MM.1S (cell line): Measurements from ENCODE around the gene SREBF1.

Experiments
- DNase-seq: peaks from one replicate; pipeline ENCODE4 v3.0.0-alpha.2; 2015
- H2AFZ ChIP-seq: fragments of 300-600 bp; sonication (generic); 2 replicates; pipeline ENCODE4 v1.6.0; 2016; ENCODE audit warnings: antibody characterized with exemption, low read length
- H3F3A ChIP-seq: fragments of 300-600 bp; sonication (generic); 2 replicates; pipeline ENCODE4 v1.6.1; 2016; ENCODE audit warnings: mild to moderate bottlenecking, antibody characterized with exemption, low read length, moderate library complexity, mixed read lengths; ENCODE audit not compliant: insufficient read depth
- H3K27ac ChIP-seq: fragments of 300-600 bp; sonication (generic); 2 replicates; pipeline ENCODE4 v1.5.1; 2016; ENCODE audit warnings: mild to moderate bottlenecking, low read length
- H3K27me3 ChIP-seq: fragments of 300-600 bp; sonication (generic); replicated peaks from 2 replicates; pipeline ENCODE4 v1.6.0; 2016; ENCODE audit warnings: low read length; ENCODE audit not compliant: insufficient read depth
- H3K36me3 ChIP-seq: fragments of 300-600 bp; sonication (generic); replicated peaks from 2 replicates; pipeline ENCODE4 v1.6.1; 2016; ENCODE audit warnings: mild to moderate bottlenecking, low read length, mixed read lengths; ENCODE audit not compliant: insufficient read depth
- H3K4me1 ChIP-seq: fragments of 300-600 bp; sonication (generic); 2 replicates; pipeline ENCODE4 v1.6.1; 2016; ENCODE audit warnings: low read length, mixed read lengths
- H3K4me2 ChIP-seq: fragments of 300-600 bp; sonication (generic); 2 replicates; pipeline ENCODE4 v1.6.0; 2016; ENCODE audit warnings: low read depth, low read length
- H3K4me3 ChIP-seq: fragments of 300-600 bp; sonication (generic); 2 replicates; pipeline ENCODE4 v1.5.1; 2016; ENCODE audit warnings: low read length, mixed read lengths
- H3K79me2 ChIP-seq: fragments of 300-600 bp; sonication (generic); 2 replicates; pipeline ENCODE4 v1.6.1; 2016; ENCODE audit warnings: mixed run types, low read length, mixed read lengths
- H3K9ac ChIP-seq: fragments of 300-600 bp; sonication (generic); 2 replicates; pipeline ENCODE4 v1.6.1; 2016; ENCODE audit warnings: low read length, mixed read lengths
- H3K9me2 ChIP-seq: fragments of 300-600 bp; sonication (generic); replicated peaks from 2 replicates; pipeline ENCODE4 v1.6.1; 2016; ENCODE audit warnings: mild to moderate bottlenecking, low read length, mixed read lengths; ENCODE audit not compliant: insufficient read depth
- H3K9me3 ChIP-seq: fragments of 300-600 bp; sonication (generic); replicated peaks from 2 replicates; pipeline ENCODE4 v1.6.1; 2016; ENCODE audit warnings: mild to moderate bottlenecking, low read length, mixed read lengths; ENCODE audit not compliant: insufficient read depth
- H4K20me1 ChIP-seq: fragments of 300-600 bp; sonication (generic); 2 replicates; pipeline ENCODE4 v1.6.1; 2016; ENCODE audit warnings: mild to moderate bottlenecking, low read length, moderate library complexity, mixed read lengths; ENCODE audit not compliant: insufficient read depth
- CTCF ChIP-seq: fragments of 300-600 bp; sonication (generic); IDR thresholded peaks from 2 replicates; pipeline ENCODE4 v1.5.1; 2016; ENCODE audit warnings: antibody characterized with exemption, low read length, mixed read lengths
- EZH2 ChIP-seq: fragments of 300-600 bp; sonication (generic); optimal IDR thresholded peaks from 2 replicates; pipeline ENCODE3; 2017; ENCODE audit warnings: low read depth, mild to moderate bottlenecking, antibody characterized with exemption, low read length, mixed read lengths
- EZH2phosphoT487 ChIP-seq: fragments of 300-600 bp; sonication (generic); IDR thresholded peaks from 2 replicates; pipeline ENCODE4 v1.6.1; 2018; ENCODE audit warnings: antibody characterized with exemption, low read length

SREBF1 gene

GRCh38 chr17:17822616-17823015 is 14.2 kb downstream of the SREBF1 start:
- Histone ChIP-seq H3K79me2 (peaks cover 70% of the 10 kb centered on the region), H3K4me2 (peak overlapping the region; percentile 94), H3K36me3 (peaks cover 3% of the 10 kb centered on the region; the same call in 1 of the 2 replicates), H3F3A (0 out of 2 replicates have a peak, but pooled peaks cover 3% of the 10 kb centered on the region), H3K4me3 (peak overlapping the region; percentile 80), H3K9me2 (no peaks in the 10 kb centered on the region), H4K20me1 (no peaks in the 10 kb centered on the region; the same call in 1 of the 2 replicates), H3K27ac (no peak overlapping the region), H3K4me1 (peaks cover 34% of the 10 kb centered on the region), H2AFZ (no peak overlapping the region), H3K27me3 (no peaks in the 10 kb centered on the region), H3K9me3 (no peaks in the 10 kb centered on the region), H3K9ac (peak overlapping the region; percentile 77)
- DNase-seq: no peak
- no peak for TF ChIP-seq EZH2phosphoT487
- TF ChIP-seq EZH2: no peak
- no peak for TF ChIP-seq CTCF

GRCh38 chr17:17822189-17822588 is 14.6 kb downstream of the SREBF1 start:
- Histone ChIP-seq H3K4me1 (peaks cover 34% of the 10 kb centered on the region), H3K27me3 (no peaks in the 10 kb centered on the region), H4K20me1 (no peaks in the 10 kb centered on the region; the same call in 1 of the 2 replicates), H3K27ac (no peak overlapping the region), H3K4me2 (peak overlapping the region; percentile 94), H3K36me3 (peaks cover 3% of the 10 kb centered on the region; the same call in 1 of the 2 replicates), H3K79me2 (peaks cover 65% of the 10 kb centered on the region), H3K9me2 (no peaks in the 10 kb centered on the region), H3F3A (0 out of 2 replicates have a peak, but pooled peaks cover 3% of the 10 kb centered on the region), H3K9ac (peak overlapping the region; percentile 77; the same call in 1 of the 2 replicates), H3K4me3 (peak overlapping the region; percentile 80), H2AFZ (no peak overlapping the region), H3K9me3 (no peaks in the 10 kb centered on the region)
- no peak for TF ChIP-seq CTCF
- TF ChIP-seq EZH2: no peak
- no peak for TF ChIP-seq EZH2phosphoT487
- DNase-seq: no peak

GRCh38 chr17:17820463-17821158 is 16.2 kb downstream of the SREBF1 start:
- no peak overlapping the region for H3K4me3 ChIP-seq
- no peaks in the 10 kb centered on the region; the same call in 1 of the 2 replicates for H4K20me1 ChIP-seq
- H3K4me1 ChIP-seq: peaks cover 34% of the 10 kb centered on the region
- H3K79me2 ChIP-seq: peaks cover 53% of the 10 kb centered on the region
- no peak overlapping the region for H3K27ac ChIP-seq
- H3K27me3 ChIP-seq: no peaks in the 10 kb centered on the region
- no peaks in the 10 kb centered on the region for H3K9me3 ChIP-seq
- no peaks in the 10 kb centered on the region for H3K9me2 ChIP-seq
- TF ChIP-seq CTCF: no peak
- TF ChIP-seq EZH2phosphoT487: no peak
- TF ChIP-seq EZH2: no peak
- 0 out of 2 replicates have a peak, but pooled peaks cover 3% of the 10 kb centered on the region for H3F3A ChIP-seq
- DNase-seq: no peak
- no peak overlapping the region for H2AFZ ChIP-seq
- peak overlapping the region; percentile 94; the same call in 1 of the 2 replicates for H3K4me2 ChIP-seq
- H3K9ac ChIP-seq: no peak overlapping the region; the same call in 1 of the 2 replicates
- H3K36me3 ChIP-seq: peaks cover 3% of the 10 kb centered on the region; the same call in 1 of the 2 replicates
